ENCODE results near the gene REXO1. TPM values are rescaled to one million over a fixed set of nuclear protein-coding genes. Genes with fewer than 3 reads are reported as not detected.
"Not testable (repeated sequence)": the region's sequence is repeated elsewhere in the genome, so short reads cannot be mapped to it uniquely, and the experiment has no call there.

The REXO1 gene
- total RNA-seq, 2 donors from 2014 or later, result 42.0 to 51.7 TPM

- intact Hi-C loops (cut with DNase I), result no loop called here
- Histone ChIP-seq H3K36me3 (no peaks in the 10 kb centered on the region), H3K27me3 (no peaks in the 10 kb centered on the region), H3K27ac (no peak overlapping the region), H3K9ac (ENCODE audit: low read depth in 2 of 2, low read length in 2 of 2) (peak overlapping the region in 1 of 2 donors; percentile 35), H3K4me1 (peaks cover 10% of the 10 kb centered on the region), H3K4me3 (no peak overlapping the region), H3K9me3 (no peaks in the 10 kb centered on the region)
- TF ChIP-seq CTCF (IDR thresholded peaks at IDR 0.05), result no peak
- DNase-seq, result no peak
These were observed 32.5 kb upstream of the REXO1 start for GRCh38 chr19:1880611-1881392.

GRCh38 chr19:1879982-1880381 is 31.7 kb upstream of the REXO1 start:
- H3K27ac ChIP-seq; H3K9ac ChIP-seq (ENCODE audit: low read depth in 2 of 2, low read length in 2 of 2); H3K36me3 ChIP-seq; intact Hi-C loops (cut with DNase I); DNase-seq; H3K9me3 ChIP-seq; H3K27me3 ChIP-seq; H3K4me3 ChIP-seq: not testable (repeated sequence)
- peaks cover 10% of the 10 kb centered on the region for H3K4me1 ChIP-seq

GRCh38 chr19:1878583-1878982 is 30.3 kb upstream of the REXO1 start:
- H3K9me3 ChIP-seq; H3K4me3 ChIP-seq; H3K9ac ChIP-seq (ENCODE audit: low read depth in 2 of 2, low read length in 2 of 2); H3K36me3 ChIP-seq; H3K27ac ChIP-seq; intact Hi-C loops (cut with DNase I); DNase-seq; H3K27me3 ChIP-seq: not testable (repeated sequence)
- H3K4me1 ChIP-seq, result peaks cover 14% of the 10 kb centered on the region

GRCh38 chr19:1877280-1877660 is 29.0 kb upstream of the REXO1 start:
- intact Hi-C loops (cut with DNase I); H3K4me3 ChIP-seq; H3K4me1 ChIP-seq: not testable (repeated sequence)

DNA sequence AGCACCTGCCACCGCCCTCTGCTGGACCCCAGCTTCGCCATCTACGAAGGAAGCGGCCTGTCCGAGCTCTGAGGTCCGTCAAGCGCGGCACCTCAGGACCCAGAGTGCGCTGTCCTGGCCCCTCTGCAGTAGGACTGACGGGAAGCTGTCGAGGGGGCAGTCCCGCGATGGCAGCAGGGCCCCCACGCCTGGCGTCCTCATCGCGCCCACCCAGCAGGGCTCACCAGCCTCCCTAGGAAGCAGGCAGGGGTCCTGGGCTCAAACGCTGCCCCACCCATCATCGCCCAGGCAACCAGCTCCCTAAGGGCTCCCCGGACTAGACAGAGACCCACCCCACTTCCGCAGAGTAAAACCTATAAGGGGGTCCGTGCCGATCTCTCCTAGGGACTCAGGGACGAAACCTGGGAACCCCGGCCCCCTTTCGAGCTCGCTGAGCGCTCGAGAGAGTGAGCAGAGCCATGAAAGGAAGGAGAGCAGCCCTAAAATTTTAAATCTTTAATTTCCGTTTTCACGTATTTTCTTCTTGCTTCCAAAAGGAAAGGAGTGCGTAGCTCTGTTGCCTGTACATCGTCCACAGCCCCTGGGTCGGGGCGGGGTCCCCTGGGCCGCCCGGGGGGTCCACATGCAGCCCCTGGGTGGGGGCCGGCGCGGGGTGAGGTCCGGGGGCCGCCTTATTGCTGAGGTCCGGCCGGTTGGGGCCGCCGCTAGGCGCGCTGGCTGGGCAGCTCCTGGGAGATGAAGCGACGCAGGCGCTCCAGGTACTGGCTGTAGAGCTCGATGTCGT is 28.4 kb upstream of the REXO1 start:
- H3K27ac ChIP-seq, result peak overlapping the region; percentile 92
- peak overlapping the region; percentile 98 for H3K4me3 ChIP-seq
- H3K9me3 ChIP-seq; intact Hi-C loops (cut with DNase I); DNase-seq; H3K4me1 ChIP-seq; H3K36me3 ChIP-seq; H3K27me3 ChIP-seq: not testable (repeated sequence)
- H3K9ac ChIP-seq (ENCODE audit: low read depth in 2 of 2, low read length in 2 of 2), result peak overlapping the region; percentile 71 to 96

More at GRCh38 chr19:1877280-1877660, 29.0 kb upstream of the REXO1 start:
- H3K27ac ChIP-seq; H3K9me3 ChIP-seq; H3K27me3 ChIP-seq; H3K9ac ChIP-seq (ENCODE audit: low read depth in 2 of 2, low read length in 2 of 2); DNase-seq; H3K36me3 ChIP-seq: not testable (repeated sequence)

DNA sequence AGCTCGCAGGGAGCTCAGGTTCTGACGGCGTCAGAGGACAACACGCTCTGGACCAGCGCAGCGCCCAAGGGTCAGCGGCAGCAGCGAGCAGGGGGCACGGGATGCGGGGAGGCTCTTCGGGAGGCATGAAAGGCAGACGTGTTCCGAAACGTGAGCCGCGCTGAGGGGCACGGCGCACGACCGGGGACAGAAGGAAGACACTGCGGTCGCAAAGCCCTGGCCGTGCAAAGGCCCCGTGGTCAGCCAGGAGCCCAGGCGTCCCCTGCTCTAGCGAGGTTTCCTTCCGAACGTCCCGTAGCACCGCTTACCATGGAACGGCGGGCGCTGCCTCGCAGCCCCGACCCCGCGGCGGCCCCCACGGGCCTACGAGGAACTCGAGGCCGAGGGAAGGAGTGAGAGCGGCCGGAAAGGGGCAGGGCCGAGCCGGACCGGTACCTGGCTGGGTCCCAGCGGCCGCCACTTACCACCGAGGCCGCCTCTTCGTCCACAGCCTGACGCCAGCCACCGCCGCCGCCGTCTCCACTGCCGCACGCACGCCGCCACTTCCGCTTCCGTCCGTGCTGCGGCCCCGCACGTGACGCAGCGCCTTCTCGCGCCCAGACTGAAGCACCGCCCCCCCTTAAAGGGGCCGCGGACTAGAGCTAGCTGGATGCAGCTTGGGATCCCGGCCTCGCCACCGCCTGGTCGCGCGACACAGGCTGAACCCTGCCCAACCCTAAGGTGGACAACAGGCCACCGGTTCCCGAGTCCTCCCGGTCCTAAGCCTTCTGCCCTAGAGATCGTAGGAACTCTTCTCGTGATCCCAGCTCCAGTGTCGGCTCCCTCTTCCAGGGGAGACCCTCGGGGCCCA is 27.6 kb upstream of the REXO1 start:
- Histone ChIP-seq H3K4me3 (peak overlapping the region; percentile 98), H3K36me3 (no peaks in the 10 kb centered on the region), H3K27me3 (no peaks in the 10 kb centered on the region), H3K9me3 (no peaks in the 10 kb centered on the region), H3K4me1 (peaks cover 8% of the 10 kb centered on the region), H3K27ac (peak overlapping the region; percentile 92), H3K9ac (ENCODE audit: low read depth in 2 of 2, low read length in 2 of 2) (peak overlapping the region; percentile 96)
- DNase-seq, result peak; percentile 95
- intact Hi-C loops (cut with DNase I), result no loop called here
- no peak for TF ChIP-seq CTCF (IDR thresholded peaks at IDR 0.05)

DNA sequence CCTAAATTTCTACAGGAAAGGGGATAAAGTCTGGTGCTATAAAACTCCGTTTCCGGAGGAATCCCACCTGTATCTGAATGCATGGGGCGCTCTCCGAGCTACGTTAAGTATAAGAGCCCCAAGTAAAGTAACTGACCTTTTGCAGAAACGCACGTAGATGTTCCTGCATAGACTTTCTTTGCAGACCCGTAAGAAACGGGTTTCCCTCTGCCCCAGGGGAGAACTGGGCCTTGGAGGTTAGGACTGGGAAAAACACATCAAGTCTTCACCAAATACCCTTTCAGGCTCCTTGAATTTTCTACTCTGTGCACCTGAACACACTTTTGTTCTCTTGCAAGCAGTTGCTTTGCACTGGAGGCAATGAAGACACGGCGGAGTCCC is 27.0 kb upstream of the REXO1 start:
- H3K27me3 ChIP-seq; H3K36me3 ChIP-seq; H3K4me1 ChIP-seq; intact Hi-C loops (cut with DNase I); DNase-seq; H3K9me3 ChIP-seq: not testable (repeated sequence)
- H3K27ac ChIP-seq, result peak overlapping the region; percentile 92
- H3K9ac ChIP-seq (ENCODE audit: low read depth in 2 of 2, low read length in 2 of 2), result peak overlapping the region; percentile 96
- H3K4me3 ChIP-seq, result peak overlapping the region; percentile 98
